ENCODE results near the gene PPP1R13L.
"Not testable (repeated sequence)": the region's sequence is repeated elsewhere in the genome, so short reads cannot be mapped to it uniquely, and the experiment has no call there.

Gene PPP1R13L

GRCh38 chr19:45345506-45345860 is 59.4 kb downstream of the PPP1R13L start:
- no peak for TF ChIP-seq CTCF (conservative IDR thresholded peaks at IDR 0.05)
- H3K27ac ChIP-seq = no peak overlapping the region

GRCh38 chr19:45344621-45345505 is 60.0 kb downstream of the PPP1R13L start:
- no peak for TF ChIP-seq CTCF (conservative IDR thresholded peaks at IDR 0.05)
- no peak overlapping the region for H3K27ac ChIP-seq

- no peak overlapping the region for H3K27ac ChIP-seq
- no peak for TF ChIP-seq CTCF (conservative IDR thresholded peaks at IDR 0.05)
Measured at GRCh38 chr19:45342911-45343310, 62.0 kb downstream of the PPP1R13L start.

GRCh38 chr19:45340899-45341453 is 63.9 kb downstream of the PPP1R13L start:
- H3K27ac ChIP-seq = peak overlapping the region; percentile 67; the same call in 1 of the 2 replicates
- TF ChIP-seq CTCF (conservative IDR thresholded peaks at IDR 0.05) = no peak

GRCh38 chr19:45340232-45340898 is 64.5 kb downstream of the PPP1R13L start, which contains the start of gene KLC3:
TSS of gene KLC3 (plus strand) at chr19:45340750. CDS start at chr19:45345542, 4,792 bp downstream.
- H3K27ac ChIP-seq = peak within 1 kb of the TSS; percentile 67; the same call in 1 of the 2 replicates
- TF ChIP-seq CTCF (conservative IDR thresholded peaks at IDR 0.05) = no peak

- TF ChIP-seq CTCF (conservative IDR thresholded peaks at IDR 0.05) = no peak
- no peak overlapping the region for H3K27ac ChIP-seq
Measured at GRCh38 chr19:45339629-45340028, 65.2 kb downstream of the PPP1R13L start.

- no peak overlapping the region for H3K27ac ChIP-seq
- no peak for TF ChIP-seq CTCF (conservative IDR thresholded peaks at IDR 0.05)
Measured at GRCh38 chr19:45336696-45337251, 68.1 kb downstream of the PPP1R13L start.

GRCh38 chr19:45334881-45335280 is 70.0 kb downstream of the PPP1R13L start:
- not testable (repeated sequence) for H3K27ac ChIP-seq

All from VCaP (cell line).